Ovary (tissue), 3 donors: ENCODE measurements around the gene OR6V1.

Experiments
- CTCF ChIP-seq, 3 donors: fragments of 450-650 bp in 2 of 3; fragments of 200-600 bp in 1 of 3; IDR thresholded peaks; one replicate each; pipeline versions ENCODE4 v1.5.1 to v1.8.0; 2016 to 2022; ENCODE audit warnings: antibody characterized with exemption in 3 of 3, mild to moderate bottlenecking in 1 of 3
- EP300 ChIP-seq: sonication (generic); formaldehyde crosslinking; IDR thresholded peaks from one replicate; pipeline ENCODE4 v1.6.1; 2017; ENCODE audit warnings: antibody characterized with exemption
- POLR2A ChIP-seq: fragments of 450-650 bp; IDR thresholded peaks from one replicate; pipeline ENCODE4 v1.6.1; 2017; ENCODE audit warnings: antibody characterized with exemption, mild to moderate bottlenecking, moderate library complexity
- donor health status: DM: no; HTN: no; CAD: no.

DNA sequence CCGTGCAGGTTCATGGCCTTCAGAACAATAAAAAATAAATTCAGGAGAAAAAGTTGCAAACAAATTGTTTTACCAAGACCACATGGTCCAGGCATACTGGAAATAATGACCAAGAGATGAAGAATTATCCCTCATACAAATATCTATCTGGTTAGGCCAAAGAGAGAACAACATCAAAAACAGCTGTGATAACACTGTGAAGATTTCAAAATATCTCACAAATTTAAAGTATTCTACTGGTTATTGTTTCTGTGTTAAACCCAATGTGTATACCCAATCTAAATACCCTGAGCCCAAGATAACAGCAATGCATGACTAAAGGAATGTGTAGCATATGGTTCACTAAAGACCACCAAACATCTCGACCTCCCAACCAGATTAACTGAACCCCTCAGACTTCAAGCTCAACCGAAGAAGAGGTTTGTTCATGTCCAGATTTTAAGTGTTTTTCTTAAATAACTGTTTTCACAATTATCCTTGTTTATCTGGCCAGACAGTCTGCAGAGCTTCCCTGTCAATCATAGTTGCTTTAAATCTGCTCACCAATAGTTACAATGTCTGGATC lies 36.1 kb upstream of the OR6V1 start:
- TF ChIP-seq CTCF (IDR thresholded peaks at IDR 0.05), result no peak
- no peak for TF ChIP-seq EP300
- no peak for TF ChIP-seq POLR2A
